Ecto neural progenitor cell (in vitro differentiated cells): ENCODE results near the gene KIFC1.
"Not testable (repeated sequence)": the region's sequence is repeated elsewhere in the genome, so short reads cannot be mapped to it uniquely, and the experiment has no call there.

Source experiments
- DNase-seq: peaks from one replicate; pipeline ENCODE4 v3.0.0-alpha.2; 2018; ENCODE audit warnings: low spot score

Gene KIFC1, protein sequence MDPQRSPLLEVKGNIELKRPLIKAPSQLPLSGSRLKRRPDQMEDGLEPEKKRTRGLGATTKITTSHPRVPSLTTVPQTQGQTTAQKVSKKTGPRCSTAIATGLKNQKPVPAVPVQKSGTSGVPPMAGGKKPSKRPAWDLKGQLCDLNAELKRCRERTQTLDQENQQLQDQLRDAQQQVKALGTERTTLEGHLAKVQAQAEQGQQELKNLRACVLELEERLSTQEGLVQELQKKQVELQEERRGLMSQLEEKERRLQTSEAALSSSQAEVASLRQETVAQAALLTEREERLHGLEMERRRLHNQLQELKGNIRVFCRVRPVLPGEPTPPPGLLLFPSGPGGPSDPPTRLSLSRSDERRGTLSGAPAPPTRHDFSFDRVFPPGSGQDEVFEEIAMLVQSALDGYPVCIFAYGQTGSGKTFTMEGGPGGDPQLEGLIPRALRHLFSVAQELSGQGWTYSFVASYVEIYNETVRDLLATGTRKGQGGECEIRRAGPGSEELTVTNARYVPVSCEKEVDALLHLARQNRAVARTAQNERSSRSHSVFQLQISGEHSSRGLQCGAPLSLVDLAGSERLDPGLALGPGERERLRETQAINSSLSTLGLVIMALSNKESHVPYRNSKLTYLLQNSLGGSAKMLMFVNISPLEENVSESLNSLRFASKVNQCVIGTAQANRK

DNA sequence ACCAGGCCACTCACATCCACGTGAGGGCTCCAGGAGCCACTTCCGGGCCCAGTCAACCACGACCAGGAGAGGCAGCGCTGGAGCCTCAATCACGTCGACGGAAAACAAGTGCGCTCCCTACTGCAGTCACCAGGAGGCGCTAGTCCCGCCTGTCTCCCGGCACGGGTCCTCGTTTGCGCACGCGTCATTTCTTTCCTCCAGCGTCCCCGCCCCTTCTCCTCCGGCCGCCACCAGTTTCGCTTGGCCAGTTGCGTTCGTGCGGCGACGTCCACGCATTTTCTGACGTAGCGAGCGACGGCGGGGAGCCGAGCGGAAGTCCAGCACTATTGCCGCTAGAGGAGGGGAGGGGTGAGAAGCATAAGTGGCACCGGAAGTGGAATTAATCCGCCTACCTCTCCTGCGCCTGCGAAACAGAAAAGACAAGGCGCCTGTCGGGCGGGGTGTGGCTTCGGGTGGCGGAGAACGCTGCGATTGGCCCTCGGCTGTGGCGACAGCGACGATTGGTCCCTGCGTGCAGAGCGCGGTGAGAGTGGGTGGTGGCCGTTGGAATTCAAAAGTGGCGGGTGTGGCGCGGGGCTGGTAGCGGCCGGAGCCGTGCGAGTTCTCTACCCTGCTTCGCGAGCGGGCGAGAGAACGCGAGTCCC is at the start of gene KIFC1:
Gene KIFC1, plus strand, starts transcription at position 546 of the 644 bp plus-strand sequence. CDS start 163 bp downstream, outside the sequence.
- DNase-seq: peak; percentile 99

DNA sequence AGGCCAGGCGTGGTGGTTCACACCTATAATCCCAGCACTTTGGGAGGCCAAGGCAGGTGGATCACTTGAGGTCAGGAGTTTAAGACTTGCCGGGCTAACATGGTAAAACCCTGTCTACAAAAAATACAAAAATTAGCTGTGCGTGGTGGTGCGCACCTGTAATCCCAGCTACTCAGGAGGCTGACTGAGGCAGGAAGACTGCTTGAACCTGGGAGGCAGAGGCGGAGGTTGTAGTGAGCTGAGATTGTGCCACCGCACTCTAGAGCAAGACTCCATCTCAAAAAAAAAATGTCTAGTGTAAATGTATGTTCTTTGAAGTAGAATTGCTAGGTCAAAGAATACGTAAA is 48.0 kb upstream of the KIFC1 start:
- not testable (repeated sequence) for DNase-seq

DNA sequence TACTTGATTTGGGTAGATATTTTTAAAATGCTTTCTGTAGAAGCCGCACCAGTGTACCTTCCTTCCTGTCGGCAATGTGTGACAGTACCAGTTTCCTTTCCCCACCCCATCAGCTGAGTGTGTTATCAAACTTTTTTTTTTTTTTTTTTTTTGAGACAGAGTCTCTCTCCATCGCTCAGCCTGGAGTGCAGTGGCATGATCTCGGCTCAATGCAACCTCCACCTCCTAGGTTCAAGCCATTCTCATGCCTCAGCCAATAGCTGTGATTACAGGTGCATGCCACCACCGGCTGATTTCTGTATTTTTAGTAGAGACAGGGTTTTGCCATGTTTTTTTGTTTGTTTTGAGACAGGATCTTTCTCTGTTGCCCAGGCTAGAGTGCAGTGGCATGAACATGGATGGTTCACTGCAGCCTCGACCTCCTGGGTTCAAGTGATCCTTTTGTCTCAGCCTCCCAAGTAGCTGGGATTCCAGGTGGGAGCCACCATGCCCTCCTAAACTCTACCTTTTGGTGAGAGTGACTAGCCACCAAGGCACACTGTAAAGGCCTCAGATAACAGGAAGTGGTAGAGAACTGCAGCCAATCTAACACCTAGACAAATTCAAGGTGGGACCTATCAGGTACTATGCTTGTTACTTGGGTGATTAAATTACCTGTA is 47.5 kb upstream of the KIFC1 start:
- no peak for DNase-seq

DNA sequence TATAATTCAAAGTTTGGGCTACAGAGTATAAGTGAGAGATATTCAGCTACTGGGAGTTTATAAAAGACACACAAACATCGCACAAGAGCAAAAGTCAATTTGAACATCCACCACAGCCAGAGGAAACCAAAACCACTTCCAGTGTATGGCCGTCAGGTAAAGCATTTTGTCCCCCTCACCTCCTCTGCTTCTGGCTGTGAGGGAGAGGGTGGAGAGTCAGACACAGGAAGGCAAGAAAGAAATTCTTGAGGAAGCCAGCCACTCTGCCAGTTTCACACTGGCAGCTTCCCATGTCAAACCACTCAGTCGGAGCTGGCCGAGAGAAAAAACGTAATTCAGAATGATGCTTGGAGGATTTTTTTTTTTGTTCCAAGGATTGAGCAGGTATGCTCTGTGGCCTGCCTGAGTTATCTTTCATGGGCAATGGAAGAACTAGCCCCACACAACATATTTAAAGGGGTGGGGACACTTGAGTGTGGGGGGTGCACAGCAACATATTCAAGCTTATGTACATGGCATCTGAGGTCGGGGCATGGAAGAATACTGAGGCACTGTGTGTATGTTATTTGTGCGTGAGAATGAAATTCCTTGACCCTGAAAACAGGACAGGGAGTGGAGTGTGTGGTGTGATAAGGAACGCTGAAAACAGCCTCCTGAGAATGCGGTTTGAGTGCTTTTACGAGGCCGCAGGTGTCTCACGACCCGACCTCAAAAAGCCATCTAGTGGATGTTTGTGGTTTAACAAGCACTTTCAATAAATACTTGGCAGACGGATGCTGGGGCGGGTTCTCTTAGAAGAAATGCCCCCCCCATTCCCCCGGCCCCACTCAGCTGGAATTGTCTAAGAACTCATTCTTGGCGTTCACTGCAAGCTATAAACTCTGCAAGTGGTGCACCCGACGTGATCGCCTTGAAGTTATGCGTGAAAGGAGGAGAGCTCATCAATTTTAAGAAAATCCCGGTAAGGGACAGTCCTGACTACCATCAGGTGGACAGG is 46.6 kb upstream of the KIFC1 start:
- peak; percentile 64 for DNase-seq

DNA sequence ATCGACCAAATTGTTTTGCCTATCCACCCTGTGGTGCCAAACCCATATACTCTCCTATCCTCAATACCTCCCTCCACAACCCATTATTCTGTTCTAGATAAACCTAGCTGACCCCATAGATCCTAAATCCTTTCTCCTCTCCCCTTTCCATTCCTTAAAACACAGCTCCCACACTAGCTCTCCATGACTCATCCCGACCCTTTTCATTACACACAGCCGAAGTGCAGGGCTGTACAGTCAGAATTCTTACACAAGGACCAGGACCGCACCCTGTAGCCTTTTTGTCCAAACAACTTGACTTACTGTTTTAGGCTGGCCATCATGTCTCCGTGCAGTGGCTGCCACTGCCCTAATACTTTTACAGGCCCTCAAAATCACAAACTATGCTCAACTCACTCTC is 44.7 kb upstream of the KIFC1 start:
- not testable (repeated sequence) for DNase-seq

DNA sequence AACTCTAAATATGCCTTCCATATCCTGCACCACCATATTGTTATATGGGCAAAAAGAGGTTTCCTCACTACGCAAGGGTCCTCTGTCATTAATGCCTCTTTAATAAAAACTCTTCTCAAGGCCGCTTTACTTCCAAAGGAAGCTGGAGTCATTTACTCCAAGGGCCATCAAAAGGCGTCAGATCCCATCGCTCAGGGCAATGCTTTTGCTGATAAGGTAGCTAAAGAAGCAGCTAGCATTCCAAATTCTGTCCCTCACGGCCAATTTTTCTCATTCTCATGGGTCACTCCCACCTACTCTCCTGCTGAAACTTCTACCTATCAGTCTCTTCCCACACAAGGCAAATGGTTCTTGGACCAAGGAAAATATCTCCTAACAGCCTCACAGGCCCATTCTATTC is 43.8 kb upstream of the KIFC1 start:
- DNase-seq: no peak

DNA sequence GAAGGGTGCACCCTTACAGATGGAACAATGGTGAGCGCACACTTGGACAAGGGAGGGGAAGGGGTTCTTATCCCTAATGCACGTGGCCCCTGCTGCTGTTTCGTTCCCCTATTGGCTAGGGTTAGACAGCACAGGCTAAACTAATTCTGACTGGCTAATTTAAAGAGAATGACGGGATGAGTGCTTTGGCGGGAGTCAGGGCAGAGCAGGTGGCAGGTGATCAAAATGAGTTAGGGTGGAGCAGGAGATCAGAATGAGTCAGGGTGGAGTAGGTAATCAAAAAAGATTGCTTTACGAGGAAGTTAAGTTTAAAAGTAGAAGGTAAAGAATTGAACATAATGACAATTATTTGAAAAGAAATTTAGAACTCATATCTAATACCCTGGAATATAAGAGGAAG is 35.8 kb upstream of the KIFC1 start:
- not testable (repeated sequence) for DNase-seq

DNA sequence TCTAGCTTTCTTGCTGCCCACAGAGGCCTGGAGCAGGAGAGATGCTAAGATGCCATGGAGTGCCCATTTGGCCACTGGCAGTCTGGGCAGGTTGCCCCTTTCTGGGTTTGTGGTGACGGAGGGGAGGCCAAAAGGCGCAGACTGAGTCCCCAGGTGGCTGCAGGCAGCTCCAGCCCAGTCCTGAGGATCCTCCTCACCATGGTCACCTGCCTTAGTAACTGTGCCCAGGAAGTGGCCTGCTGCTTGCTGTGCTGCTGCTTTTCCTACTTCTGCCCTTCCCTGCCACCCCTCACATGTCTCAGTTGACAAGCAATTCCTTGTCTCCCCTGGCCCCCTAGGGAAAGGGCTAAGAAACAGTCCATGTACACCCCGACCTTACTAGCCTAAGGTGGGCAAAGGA is 35.3 kb upstream of the KIFC1 start:
- DNase-seq: no peak

DNA sequence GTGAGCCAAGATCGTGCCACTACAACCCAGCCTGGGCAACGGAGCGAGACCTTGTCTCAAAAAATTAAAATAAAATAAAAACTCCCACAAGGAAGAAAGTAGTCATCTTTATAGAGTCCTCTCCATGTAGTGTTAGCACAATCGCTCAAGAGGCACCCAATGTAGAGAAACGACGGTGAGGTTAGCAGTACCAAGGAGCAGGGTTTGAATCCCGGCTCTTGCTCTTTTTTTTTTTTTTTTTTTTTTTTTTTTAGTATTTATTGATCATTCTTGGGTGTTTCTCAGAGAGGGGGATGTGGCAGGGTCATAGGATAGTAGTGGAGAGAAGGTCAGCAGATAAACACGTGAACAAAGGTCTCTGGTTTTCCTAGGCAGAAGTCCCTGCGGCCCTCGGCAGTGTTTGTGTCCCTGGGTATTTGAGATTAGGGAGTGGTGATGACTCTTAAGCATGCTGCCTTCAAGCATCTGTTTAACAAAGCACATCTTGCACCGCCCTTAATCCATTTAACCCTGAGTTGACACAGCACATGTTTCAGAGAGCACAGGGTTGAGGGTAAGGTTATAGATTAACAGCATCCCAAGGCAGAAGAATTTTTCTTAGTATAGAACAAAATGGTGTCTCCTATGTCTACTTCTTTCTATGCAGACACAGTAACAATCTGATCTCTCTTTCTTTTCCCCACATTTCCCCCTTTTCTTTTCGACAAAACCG is 34.3 kb upstream of the KIFC1 start:
- not testable (repeated sequence) for DNase-seq

DNA sequence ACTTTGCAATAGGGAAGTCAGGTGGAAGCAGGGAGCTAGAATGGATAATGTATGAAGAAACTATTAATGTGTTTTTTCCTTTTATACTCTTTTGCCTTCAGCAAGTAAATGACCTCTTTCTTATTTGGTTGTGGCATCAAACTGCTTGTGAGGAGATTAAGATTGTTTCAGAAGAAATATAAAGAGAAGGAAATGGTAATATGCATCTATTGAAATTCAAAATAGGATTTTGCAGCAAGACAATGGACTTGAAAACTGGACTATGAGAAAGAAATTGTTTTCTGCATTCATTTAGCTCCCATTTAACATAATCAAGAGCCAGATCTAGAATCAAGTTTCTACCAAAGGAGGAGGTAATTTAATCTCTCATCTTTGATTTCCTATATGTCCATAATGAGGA is 32.3 kb upstream of the KIFC1 start:
- no peak for DNase-seq

DNA sequence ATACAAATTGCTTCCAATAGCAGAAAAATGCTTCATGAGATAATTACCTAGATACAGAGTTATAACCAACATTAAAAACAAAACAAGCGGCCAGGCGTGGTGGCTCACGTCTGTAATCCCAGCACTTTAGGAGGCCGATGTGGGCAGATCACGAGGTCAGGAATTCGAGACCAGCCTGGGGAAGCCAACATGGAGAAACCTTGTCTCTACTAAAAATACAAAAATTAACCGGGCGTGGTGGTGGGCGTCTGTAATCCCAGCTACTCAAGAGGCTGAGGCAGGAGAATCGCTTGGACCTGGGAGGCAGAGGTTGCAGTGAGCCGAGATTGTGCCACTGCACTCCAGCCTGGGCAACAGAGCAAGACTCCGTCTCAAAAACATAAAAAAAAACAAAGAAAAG is 28.1 kb upstream of the KIFC1 start:
- DNase-seq: not testable (repeated sequence)

DNA sequence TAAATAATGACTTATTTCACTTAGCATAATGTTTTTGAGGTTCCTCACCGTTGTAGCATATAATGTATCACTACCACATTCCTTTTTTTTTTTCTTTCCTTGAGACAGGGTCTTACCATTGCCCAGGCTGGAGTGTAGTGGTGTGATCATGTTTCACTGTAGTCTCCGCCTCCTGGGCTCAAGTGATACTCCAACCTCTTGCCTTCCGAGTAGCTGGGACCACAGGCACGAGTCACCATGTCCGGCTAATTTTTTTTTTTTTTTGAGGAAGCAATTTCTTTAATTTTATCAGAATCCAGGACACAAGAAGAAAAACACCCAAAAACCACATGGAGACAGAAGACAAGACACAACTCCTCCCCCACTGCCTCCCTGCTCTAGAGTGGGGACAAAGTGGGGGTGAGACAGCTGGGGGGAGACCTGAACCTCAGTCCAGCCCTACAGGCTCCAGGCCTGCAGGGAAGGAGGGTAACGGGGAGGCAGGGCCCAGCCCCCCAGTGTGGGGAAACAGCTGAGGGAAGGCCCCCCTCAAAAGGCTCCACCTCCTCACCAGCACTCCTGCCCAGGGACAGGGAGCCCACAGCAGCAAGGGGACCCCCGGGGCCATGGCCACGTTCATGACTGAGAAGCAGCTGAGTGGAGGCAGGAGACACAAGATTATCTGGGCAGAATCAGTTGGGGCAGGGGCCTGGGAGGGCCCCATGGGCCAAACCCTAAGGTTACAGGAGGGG is 27.0 kb upstream of the KIFC1 start:
- DNase-seq: not testable (repeated sequence)

DNA sequence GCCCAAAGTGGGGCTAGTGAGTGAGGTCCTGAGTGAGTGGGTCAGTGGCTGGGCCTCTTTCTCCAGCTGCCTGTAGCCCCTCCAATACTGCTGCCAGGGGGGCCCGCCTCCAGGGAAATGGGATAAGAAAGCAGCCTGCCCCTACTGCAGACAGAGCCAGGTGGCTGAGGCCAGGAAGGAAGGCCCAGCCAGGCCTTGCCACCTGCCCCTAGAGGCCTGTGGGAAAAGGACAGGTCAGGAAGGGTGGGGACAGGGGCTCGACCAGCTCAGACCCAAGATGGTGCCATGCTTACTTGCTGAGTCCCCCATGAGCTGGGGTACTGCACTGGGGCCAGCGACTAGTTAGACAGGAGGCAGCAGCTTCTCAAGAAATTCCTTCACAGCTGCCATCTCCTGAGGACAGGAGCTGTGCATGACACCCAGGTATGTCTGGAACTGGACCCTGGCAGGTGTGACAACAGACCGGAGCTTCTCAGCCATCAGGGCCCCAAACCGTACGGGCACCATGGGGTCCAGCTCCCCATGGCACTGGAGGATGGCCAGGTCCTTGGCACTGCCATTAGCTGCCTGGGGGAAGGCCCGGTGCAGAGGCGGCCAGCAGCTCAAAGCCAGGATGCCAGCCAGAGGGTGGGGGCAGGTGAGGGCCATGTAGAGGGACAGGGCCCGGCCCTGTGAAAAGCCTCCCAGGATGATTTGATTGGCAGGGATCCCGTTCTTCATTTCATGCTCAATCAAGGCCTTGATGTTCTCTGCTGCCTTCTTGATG is 26.2 kb upstream of the KIFC1 start:
- not testable (repeated sequence) for DNase-seq

DNA sequence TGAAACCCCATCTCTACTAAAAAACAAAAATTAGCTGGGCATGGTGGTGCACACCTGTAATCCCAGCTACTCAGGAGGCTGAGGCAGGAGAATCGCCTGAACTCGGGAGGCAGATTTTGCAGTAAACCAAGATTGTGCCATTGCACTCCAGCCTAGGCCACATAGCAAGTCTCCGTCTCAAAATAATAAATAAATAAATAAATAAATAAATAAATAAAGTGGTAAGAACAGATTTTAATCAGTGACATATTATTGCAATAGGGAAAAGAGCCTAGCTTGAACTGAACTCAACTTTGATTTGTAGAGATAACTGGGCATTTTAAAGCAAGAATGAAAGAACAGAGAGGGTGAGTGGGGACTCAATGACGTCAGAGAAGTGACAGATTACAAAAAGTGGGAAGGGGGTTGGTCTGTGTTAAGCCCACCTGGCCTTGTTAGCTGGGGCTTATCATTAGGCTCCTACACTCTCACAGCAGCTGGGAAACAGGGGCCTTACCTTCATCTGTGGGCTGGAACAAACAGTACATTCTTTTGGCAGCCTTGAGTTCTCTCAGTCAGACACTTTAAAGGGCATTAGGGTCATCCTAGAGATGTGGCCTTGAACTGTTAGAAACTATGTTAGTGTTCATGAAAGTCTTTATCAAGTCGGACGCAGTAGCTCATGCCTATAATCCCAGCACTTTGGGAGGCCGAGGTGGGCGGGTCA is 24.5 kb upstream of the KIFC1 start:
- DNase-seq: no peak

DNA sequence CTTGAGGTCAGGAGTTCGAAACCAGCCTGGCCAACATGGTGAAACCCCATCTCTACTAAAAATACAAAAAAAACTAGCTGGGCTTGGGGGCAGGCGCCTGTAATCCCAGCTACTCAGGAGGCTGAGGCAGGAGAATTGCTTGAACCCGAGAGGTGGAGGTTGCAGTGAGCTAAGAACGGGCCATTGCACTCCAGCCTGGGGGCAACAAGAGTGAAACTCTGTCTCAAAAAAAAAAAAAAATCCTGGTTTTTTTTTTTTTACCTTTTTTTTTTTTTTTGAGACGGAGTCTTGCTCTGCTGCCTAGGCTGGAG is 24.0 kb upstream of the KIFC1 start:
- not testable (repeated sequence) for DNase-seq

DNA sequence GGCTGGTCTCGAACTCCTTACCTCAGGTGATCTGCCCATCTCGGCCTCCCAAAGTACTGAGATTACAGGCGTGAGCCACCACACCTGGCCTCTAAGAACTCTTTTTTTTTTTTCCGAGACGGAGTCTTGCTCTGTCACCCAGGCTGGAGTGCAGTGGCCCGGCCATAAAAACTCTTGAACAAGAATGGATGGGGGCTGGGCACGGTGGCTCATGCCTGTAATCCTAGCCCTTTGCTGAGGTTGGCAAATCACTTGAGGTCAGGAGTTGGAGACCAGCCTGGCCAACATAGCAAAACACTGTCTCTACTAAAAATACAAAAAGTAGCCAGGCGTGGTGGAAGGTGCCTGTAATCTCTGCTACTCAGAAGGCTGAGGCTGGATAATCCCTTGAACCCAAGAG is 19.7 kb upstream of the KIFC1 start:
- not testable (repeated sequence) for DNase-seq

DNA sequence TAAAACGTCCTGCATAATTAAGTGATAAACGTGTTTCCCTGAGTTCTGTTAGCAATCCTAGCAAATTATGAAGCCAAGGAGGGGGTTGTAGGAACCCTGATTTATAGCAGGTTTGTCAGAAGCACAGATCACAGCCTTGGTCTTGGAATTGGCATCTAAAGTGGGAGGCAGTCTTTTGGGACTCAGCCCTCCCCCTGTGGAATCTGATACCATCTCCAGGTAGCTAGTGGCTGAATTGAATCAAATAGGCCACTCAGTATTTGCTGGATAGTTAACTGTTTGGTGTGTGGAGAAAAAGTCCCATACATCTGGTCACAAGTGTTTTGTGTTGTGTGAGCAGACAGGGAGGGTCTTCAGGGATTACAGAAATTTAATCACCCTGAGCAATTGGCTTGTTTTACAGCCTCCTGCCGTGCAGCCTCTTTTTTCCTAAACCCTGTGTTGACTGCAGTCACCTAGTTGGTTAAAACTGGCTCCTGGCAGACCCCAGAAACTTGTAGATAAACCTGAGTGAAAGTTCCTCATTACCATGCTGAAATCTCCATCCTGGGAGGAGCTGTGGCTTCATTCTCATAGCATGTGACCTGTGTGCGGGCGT is 19.0 kb upstream of the KIFC1 start:
- no peak for DNase-seq
